NCI-H1092 (cell line): ENCODE measurements around the gene APELA.
"Not testable (repeated sequence)": the region's sequence is repeated elsewhere in the genome, so short reads cannot be mapped to it uniquely, and the experiment has no call there.

Experiments
- DNase-seq: peaks from one replicate; lab custom pipeline; 2025; lab: John Stamatoyannopoulos, UW

The APELA gene, protein sequence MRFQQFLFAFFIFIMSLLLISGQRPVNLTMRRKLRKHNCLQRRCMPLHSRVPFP

DNA sequence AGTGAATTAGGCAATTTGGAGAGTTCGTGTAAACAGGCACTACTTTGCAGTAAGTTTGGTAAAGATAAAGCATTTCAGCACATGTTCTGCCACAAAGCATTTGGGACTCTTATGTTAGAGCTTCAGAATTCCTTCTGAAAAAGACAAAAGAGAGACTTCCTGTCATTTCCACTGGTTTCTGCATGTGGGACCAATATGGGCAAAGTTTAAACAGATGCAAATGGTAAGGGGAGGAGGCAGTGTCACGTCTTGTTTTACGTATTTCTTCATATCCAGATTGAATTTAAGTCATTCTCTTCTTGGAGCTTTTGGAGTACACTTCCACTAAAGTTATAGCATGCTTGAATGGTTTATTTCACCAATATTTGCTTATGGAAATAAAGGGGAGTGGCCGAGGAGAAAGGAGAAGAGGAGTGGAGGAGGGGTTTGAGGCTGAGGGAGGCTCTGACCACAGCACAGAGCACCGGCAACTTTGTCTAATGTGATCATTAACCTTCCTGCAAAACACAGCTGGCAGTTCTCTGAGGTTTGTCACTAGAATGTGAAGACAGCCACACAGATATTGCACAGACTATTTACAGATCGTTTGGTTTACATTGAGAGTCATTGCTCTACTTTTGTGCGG lies at the start of gene APELA:
Gene APELA, plus strand, starts transcription at position 479 of the 625 bp plus-strand sequence. CDS start 154 bp downstream, outside the sequence.
- no peak for DNase-seq

DNA sequence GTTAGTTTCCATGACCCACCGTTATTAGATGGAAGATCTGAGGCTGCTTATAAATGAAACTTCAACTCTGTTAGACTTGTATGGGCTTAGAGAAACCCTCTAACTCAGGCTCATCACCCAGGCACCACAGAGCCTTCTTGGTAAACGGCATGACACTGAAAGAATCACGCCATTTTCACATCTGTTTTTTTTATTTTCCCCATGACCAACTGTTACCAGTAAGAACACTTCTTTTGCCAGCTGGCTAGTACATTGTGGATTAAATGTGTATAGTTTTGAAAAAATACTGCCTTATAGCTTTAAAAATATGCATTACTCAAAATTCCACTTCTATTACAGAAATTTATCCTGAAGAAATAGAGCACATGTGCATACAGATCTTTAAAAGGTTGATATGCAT lies 48.0 kb upstream of the APELA start:
- no peak for DNase-seq

DNA sequence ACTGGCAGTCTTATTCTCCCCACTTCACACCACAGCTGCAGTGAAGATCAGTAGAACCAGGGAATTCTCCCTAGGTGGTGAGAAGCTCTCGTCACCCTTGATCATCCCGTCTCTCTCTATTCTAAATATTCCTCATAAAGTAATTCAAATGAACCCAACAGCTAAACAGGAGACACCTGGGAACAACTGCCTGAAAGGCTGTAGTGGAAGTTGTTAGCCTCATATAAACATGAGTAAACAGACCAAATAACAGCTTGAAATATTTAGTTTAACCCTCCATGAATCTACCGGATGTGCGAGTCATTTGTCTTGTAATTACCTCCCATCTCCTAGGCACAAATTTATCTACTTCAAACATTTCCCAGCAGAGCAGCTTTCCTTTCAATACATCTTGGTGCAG lies 30.4 kb upstream of the APELA start:
- DNase-seq, result no peak

DNA sequence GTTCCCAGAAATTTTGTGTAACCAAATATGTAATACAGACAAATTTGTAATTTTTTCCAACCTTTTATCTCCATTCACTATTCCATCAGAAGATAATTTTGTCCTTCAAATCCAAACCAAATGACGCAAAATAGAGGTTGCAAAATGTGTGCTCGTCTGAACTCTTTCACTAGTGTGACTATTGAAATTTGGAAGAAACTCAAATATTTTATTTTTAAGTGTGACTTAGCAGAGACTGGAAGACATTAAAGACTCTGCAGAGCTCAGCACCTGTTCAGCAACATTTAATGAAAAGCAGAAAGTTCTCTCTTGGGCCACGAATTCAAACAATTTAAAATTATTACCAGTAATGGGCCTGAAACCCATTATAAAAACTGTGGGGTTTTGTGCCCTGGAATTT lies 30.0 kb upstream of the APELA start:
- DNase-seq, result no peak

DNA sequence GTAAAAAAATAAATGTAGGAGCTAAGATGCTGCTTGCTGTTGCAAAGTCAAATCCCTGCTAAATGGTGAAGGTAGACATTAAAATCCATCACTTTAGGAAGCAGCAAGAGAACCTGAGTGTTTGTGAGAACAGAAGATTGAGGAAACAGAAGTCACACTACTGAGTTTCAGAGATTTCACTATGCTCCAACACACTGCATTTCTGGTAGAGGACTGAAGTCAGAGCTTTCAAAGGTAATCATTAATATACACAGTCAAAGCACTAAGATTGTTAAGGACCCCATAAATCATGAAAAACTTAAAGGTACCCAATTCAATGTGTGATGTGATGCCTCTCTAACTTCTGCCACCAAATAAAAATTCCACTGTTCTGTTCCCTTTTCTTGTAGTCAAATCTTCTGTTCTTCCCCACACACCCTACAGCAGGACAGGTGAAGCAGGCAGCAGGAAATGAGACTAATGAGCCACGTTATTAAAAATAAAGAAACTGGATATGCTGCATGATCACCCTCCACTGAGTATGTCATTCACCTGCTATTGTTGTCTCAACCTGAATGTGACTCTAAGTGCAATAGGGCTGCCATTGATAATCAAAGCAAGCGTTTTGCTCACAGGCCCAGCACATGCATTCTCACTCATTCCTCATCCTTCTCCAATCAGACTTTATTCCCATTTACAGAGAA lies 28.9 kb upstream of the APELA start:
- DNase-seq, result no peak

DNA sequence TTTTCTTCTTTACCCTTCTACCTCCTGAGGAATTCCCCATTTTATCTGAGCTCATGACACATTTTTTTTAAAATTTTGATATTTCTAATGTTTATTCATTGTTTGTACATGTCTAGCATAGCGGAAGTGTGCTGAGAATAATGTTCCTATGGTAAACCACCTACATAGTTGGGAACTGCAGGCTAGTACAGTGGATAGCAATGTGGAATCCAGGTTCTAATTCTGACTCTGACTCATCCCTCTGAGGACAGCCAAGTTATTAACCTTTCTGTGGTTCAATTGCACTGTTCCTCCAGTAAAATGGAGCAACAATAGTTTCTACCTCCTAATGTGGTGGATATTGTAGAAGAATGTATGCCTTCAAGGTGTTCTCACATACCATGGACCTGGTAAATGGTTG lies 20.6 kb upstream of the APELA start:
- no peak for DNase-seq

DNA sequence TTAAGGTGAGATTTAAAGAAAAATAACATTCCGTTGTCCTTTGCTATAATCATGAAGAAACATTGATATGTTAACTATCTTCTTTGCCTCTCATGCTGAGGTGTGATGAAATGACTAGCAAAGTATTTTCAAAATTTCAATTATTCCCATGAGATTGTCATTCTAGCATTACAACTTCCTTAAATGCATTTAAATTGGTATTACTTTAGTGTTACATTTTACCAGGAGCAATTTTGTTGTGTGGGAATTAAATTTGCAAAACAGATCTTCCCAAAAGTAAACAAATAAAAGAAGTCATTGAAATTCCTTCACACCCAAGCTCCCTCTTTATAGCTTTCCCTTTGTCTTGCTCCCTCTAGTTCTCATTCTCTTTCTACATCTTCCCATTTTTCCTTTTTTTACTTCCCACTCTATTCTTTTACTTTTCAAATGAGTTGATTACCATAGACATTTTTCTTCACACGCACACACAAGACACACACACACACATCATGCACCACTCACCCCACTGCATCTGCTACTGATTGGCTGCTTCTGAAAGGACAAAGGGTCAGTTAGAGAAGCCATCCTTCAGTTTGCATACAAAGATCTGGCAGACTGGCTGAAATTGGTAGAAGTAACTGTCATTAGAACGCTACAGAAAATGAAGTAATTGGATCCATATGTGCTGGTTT lies 10.0 kb upstream of the APELA start:
- no peak for DNase-seq

DNA sequence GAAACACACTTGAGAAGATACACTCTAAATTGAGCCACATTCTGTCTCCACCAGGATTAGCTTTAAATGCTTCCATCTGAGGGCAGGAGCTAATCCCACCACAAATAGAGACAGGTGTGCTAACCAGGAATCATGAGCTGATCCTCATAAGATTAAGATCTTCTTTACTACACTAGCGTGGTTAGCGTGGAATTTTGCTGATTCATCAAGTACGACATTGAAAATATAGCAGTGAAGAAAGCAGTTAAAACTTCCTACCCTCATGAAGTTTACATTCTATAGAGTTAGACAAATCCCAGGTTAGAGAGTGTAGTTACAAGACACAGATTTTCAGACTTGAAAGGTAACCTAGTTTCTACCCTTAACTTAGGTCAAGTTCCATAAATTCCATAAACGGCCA lies 5.3 kb upstream of the APELA start:
- no peak for DNase-seq

DNA sequence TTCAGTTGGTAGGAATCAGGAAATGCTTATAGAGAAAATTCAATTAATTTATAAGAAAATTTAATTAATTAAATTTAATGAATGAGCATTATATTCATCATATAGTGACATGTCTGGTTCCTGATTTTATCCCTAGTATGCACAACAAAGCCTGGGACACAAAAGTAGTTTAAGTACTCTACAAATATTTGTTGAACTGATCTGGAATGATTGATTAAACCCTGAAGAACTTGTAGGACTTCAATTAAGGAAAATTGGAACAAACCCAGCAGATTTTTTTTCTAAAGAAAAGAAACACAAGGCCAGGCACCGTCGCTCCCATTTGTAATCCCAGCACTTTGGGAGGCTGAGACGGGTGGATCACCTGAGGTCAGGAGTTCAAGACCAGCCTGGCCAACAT lies 4.5 kb upstream of the APELA start:
- DNase-seq, result no peak

DNA sequence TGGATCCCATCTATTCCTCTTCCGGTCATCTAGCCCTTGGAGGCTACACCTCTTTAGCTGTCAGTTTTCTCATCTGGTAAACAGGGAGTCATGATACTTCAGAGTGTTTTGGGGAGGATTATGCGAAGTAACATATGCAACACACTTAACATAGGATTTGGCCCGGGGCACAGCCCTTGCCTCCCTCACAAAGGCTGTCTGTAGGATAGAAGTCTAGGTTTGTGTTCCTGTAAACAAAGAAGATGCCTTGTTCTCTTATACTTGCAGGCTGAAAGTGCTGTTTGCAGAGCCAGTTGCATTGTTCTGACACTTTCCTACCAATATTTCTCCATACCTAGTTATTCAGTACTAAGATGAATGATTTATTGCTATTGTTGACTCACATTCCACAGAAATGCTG lies 2.2 kb upstream of the APELA start:
- DNase-seq, result no peak

DNA sequence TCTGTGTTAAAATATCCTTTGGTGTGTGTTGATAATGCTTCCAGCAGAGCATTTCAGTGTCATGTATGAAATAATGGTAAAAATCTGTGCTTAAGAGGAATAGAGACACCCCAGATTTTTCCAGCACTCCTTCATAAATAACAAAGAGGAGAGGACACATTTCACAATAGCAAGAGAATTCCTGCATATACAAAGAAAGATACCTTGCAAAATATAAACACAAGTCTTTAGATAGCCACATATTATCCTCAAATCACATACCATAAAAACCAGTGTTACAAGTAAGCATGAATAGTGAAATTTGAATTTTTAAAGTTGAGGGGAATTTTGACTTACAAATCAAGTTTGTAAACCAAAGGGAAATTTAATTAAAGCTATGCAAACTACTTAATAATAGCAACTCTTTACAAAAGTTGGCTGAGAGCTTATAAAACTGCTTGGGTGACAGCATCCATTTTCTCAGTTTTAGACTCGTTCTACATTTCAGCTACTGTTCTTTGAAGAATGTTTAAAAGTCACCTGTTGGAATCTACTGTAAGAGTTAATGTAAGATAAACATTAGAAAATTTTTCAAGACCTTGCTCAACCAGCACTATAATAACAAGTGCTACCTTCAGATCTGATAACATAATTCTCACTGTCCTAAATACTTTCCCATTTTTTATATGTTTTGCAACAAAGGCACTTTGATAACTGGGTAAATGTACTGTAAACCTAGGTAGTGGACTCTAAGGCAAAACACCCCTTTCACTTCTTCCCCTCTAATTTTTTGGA lies 3.7 kb downstream of the APELA start:
- no peak for DNase-seq

DNA sequence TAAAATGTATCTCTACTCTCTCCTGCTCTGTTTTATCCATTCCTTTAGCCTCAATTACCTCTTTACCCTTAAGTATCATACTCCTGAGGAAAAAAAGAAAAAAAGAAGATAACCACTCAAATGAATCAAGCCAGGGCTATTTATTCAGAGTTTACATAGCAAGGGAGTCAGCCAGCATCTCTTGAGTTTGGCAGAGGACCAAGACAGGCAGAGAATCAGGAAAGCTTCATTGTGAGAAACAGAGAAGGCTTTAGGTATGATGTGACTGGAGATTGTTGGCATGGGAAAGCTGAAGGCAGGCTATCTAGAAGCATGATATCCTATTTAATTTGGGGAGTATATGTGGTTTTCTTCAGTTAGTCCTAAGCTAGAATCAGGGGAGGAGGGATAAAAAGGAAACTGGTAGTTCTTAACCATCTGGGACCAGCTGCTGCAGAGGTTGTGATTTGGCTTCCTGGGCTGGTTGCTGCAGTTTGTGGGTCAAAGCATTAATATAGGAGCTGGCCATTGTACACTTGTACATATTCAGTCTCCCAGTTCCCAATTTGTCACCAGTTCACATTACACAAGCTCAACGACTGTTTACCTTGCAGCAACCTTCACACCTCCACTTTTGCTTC lies 11.2 kb downstream of the APELA start:
- no peak for DNase-seq

DNA sequence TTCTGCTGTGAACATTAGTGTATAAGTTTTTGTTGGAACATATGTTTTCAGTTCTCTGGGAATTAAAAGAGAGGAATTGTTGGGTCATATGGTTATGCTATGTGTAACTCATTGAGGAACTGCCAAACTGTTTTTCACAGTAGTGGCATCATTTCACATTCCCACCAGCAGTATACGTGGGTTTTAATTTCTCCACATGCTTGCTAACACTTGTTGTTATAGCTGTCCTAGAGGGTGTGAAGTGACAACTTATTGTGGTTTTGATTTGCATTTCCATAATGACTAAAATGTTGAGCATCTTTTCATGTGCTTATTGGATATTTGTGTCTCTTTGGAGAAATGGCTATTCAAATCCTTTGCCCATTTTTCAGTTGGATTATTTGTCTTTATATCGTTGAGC lies 13.7 kb downstream of the APELA start:
- DNase-seq, result no peak

DNA sequence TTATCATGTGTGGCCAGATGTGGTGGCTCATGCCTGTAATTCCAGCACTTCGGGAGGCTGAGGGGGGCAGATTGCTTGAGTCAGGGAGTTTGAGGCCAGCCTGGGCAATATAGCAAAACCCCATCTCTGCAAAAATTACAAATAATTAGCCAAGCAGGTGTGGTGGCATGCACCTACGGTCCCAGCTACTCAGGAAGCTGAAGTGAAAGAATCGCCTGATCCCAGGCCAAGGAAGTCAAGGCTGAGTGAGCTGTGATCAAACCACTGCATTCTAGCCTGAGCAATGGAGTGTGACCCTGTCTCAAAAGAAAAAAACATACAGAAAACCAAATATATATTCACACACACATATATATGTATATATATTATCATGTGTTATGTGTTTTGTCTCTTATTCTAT lies 15.0 kb downstream of the APELA start:
- no peak for DNase-seq

DNA sequence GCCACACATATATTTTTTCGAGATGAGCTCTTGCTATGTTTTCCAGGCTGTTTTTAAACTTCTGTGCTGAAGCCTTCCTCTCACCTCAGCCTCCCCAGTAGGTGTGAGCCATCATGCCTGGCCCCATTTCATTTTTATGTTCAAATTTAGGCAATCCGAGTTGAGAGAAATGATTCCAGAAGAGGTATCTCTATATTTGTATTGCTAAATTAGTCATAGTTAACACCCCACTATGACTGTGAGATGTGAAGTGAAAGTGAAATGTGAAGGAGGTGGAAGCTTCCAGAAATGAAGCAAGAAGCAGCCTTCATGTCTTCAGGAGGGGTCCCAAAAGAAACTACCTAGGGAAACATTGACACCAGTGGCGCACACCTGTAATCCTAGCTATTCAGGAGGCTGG lies 17.7 kb downstream of the APELA start:
- no peak for DNase-seq

DNA sequence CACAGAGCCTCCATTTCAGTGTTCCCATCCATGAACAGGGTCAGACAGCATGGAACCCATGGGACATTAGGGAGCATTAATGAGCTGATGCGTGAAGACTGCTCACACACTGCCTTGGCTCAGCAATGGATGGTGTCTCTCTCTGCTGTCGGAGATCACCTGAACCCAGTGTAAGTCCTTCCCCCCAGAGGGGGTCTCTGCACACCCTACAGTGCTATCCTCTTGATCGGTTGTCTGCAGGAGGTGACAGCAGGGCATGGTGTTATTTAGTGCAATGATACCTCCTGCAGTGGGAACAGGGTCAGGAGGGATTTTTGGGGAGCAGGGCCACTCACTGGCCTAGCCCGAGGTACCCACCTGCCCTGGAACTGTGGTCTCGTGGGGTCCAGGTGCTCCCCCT lies 25.6 kb downstream of the APELA start:
- no peak for DNase-seq

DNA sequence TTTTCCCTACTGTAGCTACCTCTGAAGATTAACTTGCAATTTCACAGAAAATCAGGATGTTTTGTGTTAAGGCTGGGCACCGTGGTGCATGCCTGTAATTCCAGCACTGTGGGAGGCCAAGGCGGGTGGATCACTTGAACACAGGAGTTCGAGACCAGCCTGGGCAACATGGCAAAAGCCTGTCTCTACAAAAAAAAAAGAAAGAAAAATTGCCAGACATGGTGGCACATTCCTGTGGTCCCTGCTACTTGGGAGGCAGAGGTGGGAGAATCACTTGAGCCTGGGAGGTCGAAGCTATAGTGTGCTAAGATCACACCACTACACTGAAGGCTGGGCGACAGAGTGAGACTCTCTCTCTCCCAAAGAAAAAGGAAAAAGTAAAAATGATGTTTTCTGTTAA lies 27.4 kb downstream of the APELA start:
- no peak for DNase-seq

DNA sequence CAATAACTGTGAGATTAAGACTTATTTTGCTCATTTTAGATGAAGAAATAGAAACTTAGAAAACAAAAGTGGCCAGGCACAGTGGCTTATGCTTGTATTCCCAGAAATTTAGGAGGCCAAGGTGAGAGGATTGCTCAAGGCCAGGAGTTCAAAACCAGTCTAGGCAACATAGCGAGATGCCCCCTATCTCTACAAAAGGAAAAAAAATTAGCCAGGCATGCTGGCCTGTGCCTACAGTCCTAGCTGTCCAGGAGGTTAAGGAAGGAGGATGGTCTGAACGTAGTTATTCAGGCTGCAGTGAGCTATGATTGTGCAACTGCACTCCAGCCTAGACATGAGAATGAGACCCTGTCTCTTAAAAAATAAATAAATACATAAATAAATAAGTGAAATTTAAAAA lies 28.0 kb downstream of the APELA start:
- DNase-seq, result no peak

DNA sequence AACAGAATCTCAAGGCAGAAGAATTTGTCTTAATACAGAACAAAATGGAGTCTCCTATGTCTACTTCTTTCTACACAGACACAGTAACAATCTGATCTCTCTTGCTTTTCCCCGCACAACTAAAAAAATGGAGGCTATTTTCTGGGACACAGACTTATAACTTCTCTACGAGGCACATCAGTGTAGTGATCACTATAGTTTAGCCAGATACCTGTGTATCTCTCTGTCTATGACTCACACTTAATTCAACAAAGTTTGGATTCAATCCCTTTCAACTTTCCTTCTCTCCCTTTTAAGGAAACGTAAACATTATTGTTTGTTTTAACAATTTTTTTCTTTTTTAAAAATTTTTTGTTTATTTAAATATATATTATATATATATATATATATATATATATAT lies 29.4 kb downstream of the APELA start:
- no peak for DNase-seq

DNA sequence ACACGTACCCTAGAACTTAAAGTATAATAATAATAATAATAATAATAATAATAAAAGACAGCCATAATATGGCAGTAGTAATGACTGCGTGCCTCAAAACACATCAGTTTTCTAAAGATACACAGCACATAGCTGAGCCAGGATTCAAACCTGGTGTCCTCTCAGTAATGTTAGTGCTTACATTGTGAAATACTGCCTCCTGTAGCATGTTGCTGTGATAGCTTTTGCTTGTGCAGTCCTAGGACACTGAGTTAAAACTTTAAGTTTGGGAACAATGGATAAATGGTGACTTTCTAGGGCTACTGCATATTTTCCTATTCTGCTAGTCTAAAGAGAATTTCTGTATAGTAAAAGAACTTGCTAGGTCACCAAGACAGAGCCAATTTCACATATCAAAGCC lies 36.5 kb downstream of the APELA start:
- not testable (repeated sequence) for DNase-seq

DNA sequence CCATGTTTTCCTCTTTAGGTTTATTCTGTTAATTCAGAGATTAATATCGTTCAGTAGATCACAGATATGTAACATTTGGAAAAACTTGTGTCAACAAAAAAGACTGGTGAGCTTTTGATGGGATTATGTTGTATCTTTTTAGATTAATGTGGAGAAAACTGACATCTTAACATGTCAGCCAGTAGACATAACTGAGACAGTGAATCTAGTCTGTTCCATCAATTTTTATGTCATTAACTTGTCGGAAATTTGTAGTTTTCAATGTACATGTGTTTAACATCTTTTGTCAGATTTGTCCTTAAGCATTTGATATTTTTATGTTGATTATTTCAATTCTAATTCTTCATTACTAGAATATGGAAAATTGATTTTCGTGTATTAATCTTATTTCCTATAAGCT lies 42.0 kb downstream of the APELA start:
- DNase-seq, result no peak

DNA sequence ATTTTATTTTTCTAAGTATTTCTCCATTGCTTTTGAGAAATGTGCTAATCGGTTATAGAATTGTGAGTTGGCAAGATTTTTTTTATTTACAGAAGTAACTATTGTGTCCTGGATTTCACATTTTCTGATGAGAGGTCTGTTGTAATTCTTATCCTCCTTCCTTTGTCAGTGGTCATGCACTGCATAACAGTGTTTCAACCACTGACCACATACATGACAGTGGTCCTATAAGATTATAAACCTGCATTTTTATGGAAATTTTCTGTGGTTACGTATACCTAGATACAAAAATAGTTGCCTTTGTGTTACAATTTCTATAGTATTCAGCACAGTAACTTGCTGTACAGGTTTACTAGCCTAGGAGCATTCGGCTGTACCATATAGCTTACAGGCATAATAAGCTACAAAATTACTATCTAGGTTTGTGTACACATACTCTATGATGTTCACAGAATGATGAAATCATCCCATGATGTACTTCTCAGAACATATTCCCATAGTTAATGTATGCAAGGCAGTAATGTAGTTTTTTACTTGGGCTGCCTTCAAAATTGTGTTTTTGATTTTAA lies 47.8 kb downstream of the APELA start:
- no peak for DNase-seq
